ENCODE measurements around the gene PICALM. TPM values are rescaled to one million over a fixed set of nuclear protein-coding genes. Genes with fewer than 3 reads are reported as not detected.

The PICALM gene
- total and polyA plus RNA-seq, 2 donors (not counting 1 experiment from before 2014, with no cell fraction given) = 48.4 to 165 TPM

GRCh38 chr11:86014221-86014620 is 54.7 kb downstream of the PICALM start:
- Histone ChIP-seq H3K4me3 (ENCODE audit: control extremely low read depth in 1 of 5, extremely low read depth in 1 of 5, insufficient read depth in 1 of 5, low read depth in 2 of 5, low read length in 4 of 5) (no peak overlapping the region), H3K9ac (ENCODE audit: low read length) (no peak overlapping the region), H3K4me1 (ENCODE audit: control insufficient read depth in 2 of 2, insufficient read depth in 2 of 2, low read length in 2 of 2) (no peaks in the 10 kb centered on the region), H3K4me2 (replicated peaks; ENCODE audit: low read depth, low read length, poor library complexity, severe bottlenecking) (no peak overlapping the region), H3K27me3 (replicated peaks in 1 of 4; ENCODE audit: control extremely low read depth in 1 of 4, control insufficient read depth in 3 of 4, insufficient read depth in 4 of 4, low read length in 3 of 4) (no peaks in the 10 kb centered on the region), H3K9me3 (ENCODE audit: control extremely low read depth in 1 of 3, control insufficient read depth in 2 of 3, insufficient read depth in 1 of 3, low read length in 2 of 3) (no peaks in the 10 kb centered on the region), H3K27ac (ENCODE audit: low read length in 2 of 2) (no peak overlapping the region), H3K36me3 (replicated peaks in 1 of 2; ENCODE audit: control extremely low read depth in 1 of 2, control insufficient read depth in 1 of 2, extremely low read depth in 1 of 2, insufficient read depth in 2 of 2, low read length in 1 of 2) (peaks cover 7 to 36% of the 10 kb centered on the region in 2 experiments), H4K20me1 (ENCODE audit: control insufficient read depth, insufficient read depth, low read length, poor library complexity, severe bottlenecking) (peaks cover 6% of the 10 kb centered on the region), H3K79me2 (ENCODE audit: control insufficient read depth, insufficient read depth, low read length) (peaks cover 21% of the 10 kb centered on the region), H2AFZ (ENCODE audit: insufficient read depth, low read depth, low read length, poor library complexity, severe bottlenecking) (no peak overlapping the region)
- no peaks in the 10 kb centered on the region for H3K27me3 Mint-ChIP-seq
- H3K27ac Mint-ChIP-seq = no peak overlapping the region
- H3K4me1 Mint-ChIP-seq = peaks cover 8% of the 10 kb centered on the region
- H3K4me3 Mint-ChIP-seq = no peak overlapping the region
- TF ChIP-seq EZH2 (IDR thresholded peaks at IDR 0.05; ENCODE audit: borderline replicate concordance, insufficient read depth, low read depth, low read length, poor library complexity, severe bottlenecking) = no peak
- TF ChIP-seq, protein P1, sequence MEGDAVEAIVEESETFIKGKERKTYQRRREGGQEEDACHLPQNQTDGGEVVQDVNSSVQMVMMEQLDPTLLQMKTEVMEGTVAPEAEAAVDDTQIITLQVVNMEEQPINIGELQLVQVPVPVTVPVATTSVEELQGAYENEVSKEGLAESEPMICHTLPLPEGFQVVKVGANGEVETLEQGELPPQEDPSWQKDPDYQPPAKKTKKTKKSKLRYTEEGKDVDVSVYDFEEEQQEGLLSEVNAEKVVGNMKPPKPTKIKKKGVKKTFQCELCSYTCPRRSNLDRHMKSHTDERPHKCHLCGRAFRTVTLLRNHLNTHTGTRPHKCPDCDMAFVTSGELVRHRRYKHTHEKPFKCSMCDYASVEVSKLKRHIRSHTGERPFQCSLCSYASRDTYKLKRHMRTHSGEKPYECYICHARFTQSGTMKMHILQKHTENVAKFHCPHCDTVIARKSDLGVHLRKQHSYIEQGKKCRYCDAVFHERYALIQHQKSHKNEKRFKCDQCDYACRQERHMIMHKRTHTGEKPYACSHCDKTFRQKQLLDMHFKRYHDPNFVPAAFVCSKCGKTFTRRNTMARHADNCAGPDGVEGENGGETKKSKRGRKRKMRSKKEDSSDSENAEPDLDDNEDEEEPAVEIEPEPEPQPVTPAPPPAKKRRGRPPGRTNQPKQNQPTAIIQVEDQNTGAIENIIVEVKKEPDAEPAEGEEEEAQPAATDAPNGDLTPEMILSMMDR (IDR thresholded peaks at IDR 0.05) = no peak
- no peak for ATAC-seq (ENCODE audit: low read depth)
- intact Hi-C loops (cut with micrococcal nuclease) = no loop called here
- ChIA-PET CTCF (interaction anchor here (1.0 to 1.6 kb wide), 5 partner anchors 15 to 278 kb away, joined by 3 to 5 read pairs (median 3); no protein-coding TSS in a partner anchor), POLR2A (interaction anchor here (0.6 kb wide), 1 partner anchor 61 kb away, joined by 3 read pairs; no protein-coding TSS in a partner anchor)
- no CpG with 5 or more reads among the region's 2 CpGs for WGBS (ENCODE audit: insufficient coverage)
- H3K9me3 Mint-ChIP-seq (ENCODE audit: insufficient read depth) = no peaks in the 10 kb centered on the region
- no peak for DNase-seq

DNA sequence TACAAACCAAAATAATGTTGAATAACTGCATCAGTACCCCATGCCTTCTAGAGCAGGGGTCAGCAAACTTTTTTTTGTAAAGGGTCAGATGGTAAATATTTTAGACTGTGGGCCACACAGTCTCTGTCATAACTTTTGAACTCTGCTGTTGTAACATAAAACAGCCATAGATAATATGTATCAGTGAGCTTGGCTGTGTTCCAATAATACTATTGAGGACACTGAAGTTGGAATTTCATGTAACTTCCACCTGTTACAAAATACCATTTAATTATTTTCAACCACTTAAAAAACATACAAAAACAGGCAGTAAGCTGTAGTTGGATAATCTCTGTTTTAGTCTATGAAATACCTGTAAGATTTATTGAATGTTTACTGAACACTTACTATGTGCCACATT is 55.2 kb downstream of the PICALM start:
- ChIA-PET CTCF (interaction anchor here (1.0 to 1.6 kb wide), 4 partner anchors 15 to 278 kb away, joined by 3 to 5 read pairs (median 4); no protein-coding TSS in a partner anchor), POLR2A (interaction anchor here (0.6 kb wide), 1 partner anchor 62 kb away, joined by 3 read pairs; no protein-coding TSS in a partner anchor)
- Histone ChIP-seq H3K27me3 (replicated peaks in 1 of 4; ENCODE audit: control extremely low read depth in 1 of 4, control insufficient read depth in 3 of 4, insufficient read depth in 4 of 4, low read length in 3 of 4) (no peaks in the 10 kb centered on the region), H3K27ac (ENCODE audit: low read length in 2 of 2) (no peak overlapping the region), H3K4me2 (replicated peaks; ENCODE audit: low read depth, low read length, poor library complexity, severe bottlenecking) (no peak overlapping the region), H3K9me3 (ENCODE audit: control extremely low read depth in 1 of 3, control insufficient read depth in 2 of 3, insufficient read depth in 1 of 3, low read length in 2 of 3) (no peaks in the 10 kb centered on the region), H2AFZ (ENCODE audit: insufficient read depth, low read depth, low read length, poor library complexity, severe bottlenecking) (no peak overlapping the region), H3K4me1 (ENCODE audit: control insufficient read depth in 2 of 2, insufficient read depth in 2 of 2, low read length in 2 of 2) (no peaks in the 10 kb centered on the region), H3K36me3 (replicated peaks in 1 of 2; ENCODE audit: control extremely low read depth in 1 of 2, control insufficient read depth in 1 of 2, extremely low read depth in 1 of 2, insufficient read depth in 2 of 2, low read length in 1 of 2) (peaks cover 7 to 36% of the 10 kb centered on the region in 2 experiments), H4K20me1 (ENCODE audit: control insufficient read depth, insufficient read depth, low read length, poor library complexity, severe bottlenecking) (peaks cover 6% of the 10 kb centered on the region), H3K79me2 (ENCODE audit: control insufficient read depth, insufficient read depth, low read length) (peaks cover 20% of the 10 kb centered on the region), H3K4me3 (ENCODE audit: control extremely low read depth in 1 of 5, extremely low read depth in 1 of 5, insufficient read depth in 1 of 5, low read depth in 2 of 5, low read length in 4 of 5) (no peak overlapping the region), H3K9ac (ENCODE audit: low read length) (no peak overlapping the region)
- H3K27ac Mint-ChIP-seq = no peak overlapping the region
- no peaks in the 10 kb centered on the region for H3K9me3 Mint-ChIP-seq (ENCODE audit: insufficient read depth)
- DNase-seq (no peak), ATAC-seq (ENCODE audit: low read depth) (no peak)
- H3K27me3 Mint-ChIP-seq = no peaks in the 10 kb centered on the region
- intact Hi-C loops (cut with micrococcal nuclease) = no loop called here
- no peak overlapping the region for H3K4me3 Mint-ChIP-seq
- TF ChIP-seq EZH2 (IDR thresholded peaks at IDR 0.05; ENCODE audit: borderline replicate concordance, insufficient read depth, low read depth, low read length, poor library complexity, severe bottlenecking) = no peak
- TF ChIP-seq, protein P1 (IDR thresholded peaks at IDR 0.05) = no peak
- H3K4me1 Mint-ChIP-seq = peaks cover 8% of the 10 kb centered on the region

Data from B cell (primary cell).